NT2/D1 (cell line): ENCODE results near the gene ARF1.

Experiments
- YY1 ChIP-seq: IDR thresholded peaks from 2 replicates; pipeline ENCODE4 v1.6.1; 2011; ENCODE audit not compliant: insufficient read length, insufficient read depth
- ZNF274 ChIP-seq: IDR thresholded peaks from 2 replicates; pipeline ENCODE4 v1.6.1; 2011; ENCODE audit warnings: mild to moderate bottlenecking, low read depth, low read length

DNA sequence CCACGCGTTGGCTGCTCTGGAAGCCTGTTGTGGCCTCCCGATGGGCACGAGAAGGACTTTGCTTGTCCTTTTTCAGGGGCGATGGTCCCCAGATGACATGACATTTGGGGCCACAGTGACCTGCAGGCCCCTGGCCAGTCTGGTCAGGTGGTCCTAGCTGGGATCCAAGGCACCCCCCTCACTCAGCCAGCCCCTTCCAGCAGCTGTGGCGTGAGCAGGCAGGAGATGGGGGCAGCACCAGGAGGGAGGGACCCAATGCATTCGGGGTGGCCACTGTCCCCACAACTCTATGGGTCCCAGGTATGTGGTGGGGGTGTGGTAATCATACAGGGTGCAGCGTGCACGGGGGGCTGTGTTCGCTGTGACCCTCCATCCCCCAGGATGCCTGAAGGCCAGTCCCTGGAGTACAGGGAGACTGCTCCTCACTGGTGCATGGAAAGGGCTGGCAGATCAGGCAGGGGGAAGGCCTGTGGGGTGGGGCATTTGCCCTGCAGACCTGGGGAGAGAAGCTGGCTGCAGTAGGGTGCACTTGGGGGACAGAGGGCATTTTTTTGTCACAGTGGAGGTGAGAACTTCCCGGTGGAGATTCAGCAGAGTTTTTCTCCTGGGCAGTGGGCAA lies 44.0 kb upstream of the ARF1 start:
- TF ChIP-seq YY1 (no peak), ZNF274 (no peak)
